Endothelial cell of umbilical vein (primary cell): ENCODE data around the gene VTI1A.

Experiments used
- CTCF ChIP-seq, 2 donors: IDR thresholded peaks; 1 replicate in 1 of 2; 2 replicates in 1 of 2; pipeline ENCODE4 v1.5.1; 2011; ENCODE audit warnings: low read length in 2 of 2, mild to moderate bottlenecking in 2 of 2, moderate library complexity in 2 of 2, control low read depth in 1 of 2, inconsistent platforms in 1 of 2, low read depth in 1 of 2; ENCODE audit not compliant: insufficient read depth in 1 of 2; ENCODE audit errors: extremely low read depth in 1 of 2
- EZH2 ChIP-seq: IDR thresholded peaks from 2 replicates; pipeline ENCODE4 v1.6.1; 2012; ENCODE audit warnings: borderline replicate concordance, low read depth, mild to moderate bottlenecking, moderate library complexity, low read length, inconsistent platforms; ENCODE audit not compliant: severe bottlenecking
- FOS ChIP-seq: IDR thresholded peaks from 2 replicates; pipeline ENCODE4 v1.6.1; 2011; ENCODE audit warnings: mild to moderate bottlenecking, low read length, moderate library complexity, borderline replicate concordance; ENCODE audit not compliant: insufficient read depth
- JUN ChIP-seq: IDR thresholded peaks from 2 replicates; pipeline ENCODE4 v1.6.1; 2011; ENCODE audit warnings: borderline replicate concordance, low read depth; ENCODE audit not compliant: insufficient read length, insufficient read depth
- MAX ChIP-seq: IDR thresholded peaks from 2 replicates; pipeline ENCODE4 v1.6.1; 2011; ENCODE audit not compliant: insufficient read depth, insufficient read length
- POLR2A ChIP-seq: IDR thresholded peaks from 2 replicates; pipeline ENCODE4 v1.6.1; 2012; ENCODE audit warnings: low read depth, mild to moderate bottlenecking, control low read depth, low read length
- POLR2AphosphoS5 ChIP-seq: IDR thresholded peaks from 2 replicates; pipeline ENCODE4 v1.6.1; 2012; ENCODE audit warnings: low read depth, mild to moderate bottlenecking, control low read depth, low read length, moderate library complexity; ENCODE audit not compliant: insufficient read depth

GRCh38 chr10:112678987-112679386, 232.0 kb downstream of the VTI1A start:
- TF ChIP-seq CTCF (IDR thresholded peaks at IDR 0.05; ENCODE audit: extremely low read depth in 1 of 2, insufficient read depth in 1 of 2, low read depth in 1 of 2, low read length in 2 of 2) (no peak), EZH2 (no peak), POLR2A (no peak), JUN (no peak), FOS (no peak), MAX (no peak), POLR2AphosphoS5 (no peak)
